VCaP (cell line): ENCODE results near the gene ZNF688.
"Not testable (repeated sequence)": the region's sequence is repeated elsewhere in the genome, so short reads cannot be mapped to it uniquely, and the experiment has no call there.

Experiments used
- H3K27ac ChIP-seq: fragments of 450-650 bp; 2 replicates; pipeline ENCODE4 v1.5.1; 2017
- TF ChIP-seq, protein P1 (sequence below): fragments of 450-650 bp; conservative IDR thresholded peaks from 2 replicates; pipeline ENCODE4 v1.5.1; 2017; ENCODE audit warnings: mild to moderate bottlenecking, moderate library complexity

The ZNF688 gene

DNA sequence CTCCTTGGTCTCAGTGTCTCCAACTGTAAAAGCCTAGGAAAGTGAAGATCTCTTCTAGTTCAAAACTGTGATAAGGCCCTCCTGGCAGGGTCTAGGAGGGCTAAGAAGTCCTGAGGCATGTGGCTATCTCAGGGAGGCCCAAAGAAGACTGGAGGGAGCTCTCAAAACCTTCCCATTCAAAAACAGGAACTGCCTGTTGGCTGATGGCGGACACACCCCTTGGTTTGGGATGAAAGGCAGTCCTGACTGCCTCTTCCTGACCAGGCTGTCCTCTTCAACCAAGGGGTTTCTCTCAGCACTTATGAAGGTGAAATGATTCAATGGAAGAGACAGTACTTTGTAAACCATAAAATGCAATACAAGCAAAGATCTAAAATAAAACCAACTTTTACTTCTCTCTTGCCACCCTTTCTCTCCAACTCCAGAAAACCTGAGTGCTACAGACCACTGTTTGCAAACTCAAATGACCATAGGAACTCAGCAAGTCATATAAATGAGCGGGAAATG is 18.1 kb downstream of the ZNF688 start:
- TF ChIP-seq, protein P1, sequence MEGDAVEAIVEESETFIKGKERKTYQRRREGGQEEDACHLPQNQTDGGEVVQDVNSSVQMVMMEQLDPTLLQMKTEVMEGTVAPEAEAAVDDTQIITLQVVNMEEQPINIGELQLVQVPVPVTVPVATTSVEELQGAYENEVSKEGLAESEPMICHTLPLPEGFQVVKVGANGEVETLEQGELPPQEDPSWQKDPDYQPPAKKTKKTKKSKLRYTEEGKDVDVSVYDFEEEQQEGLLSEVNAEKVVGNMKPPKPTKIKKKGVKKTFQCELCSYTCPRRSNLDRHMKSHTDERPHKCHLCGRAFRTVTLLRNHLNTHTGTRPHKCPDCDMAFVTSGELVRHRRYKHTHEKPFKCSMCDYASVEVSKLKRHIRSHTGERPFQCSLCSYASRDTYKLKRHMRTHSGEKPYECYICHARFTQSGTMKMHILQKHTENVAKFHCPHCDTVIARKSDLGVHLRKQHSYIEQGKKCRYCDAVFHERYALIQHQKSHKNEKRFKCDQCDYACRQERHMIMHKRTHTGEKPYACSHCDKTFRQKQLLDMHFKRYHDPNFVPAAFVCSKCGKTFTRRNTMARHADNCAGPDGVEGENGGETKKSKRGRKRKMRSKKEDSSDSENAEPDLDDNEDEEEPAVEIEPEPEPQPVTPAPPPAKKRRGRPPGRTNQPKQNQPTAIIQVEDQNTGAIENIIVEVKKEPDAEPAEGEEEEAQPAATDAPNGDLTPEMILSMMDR: no peak
- H3K27ac ChIP-seq: no peak overlapping the region

DNA sequence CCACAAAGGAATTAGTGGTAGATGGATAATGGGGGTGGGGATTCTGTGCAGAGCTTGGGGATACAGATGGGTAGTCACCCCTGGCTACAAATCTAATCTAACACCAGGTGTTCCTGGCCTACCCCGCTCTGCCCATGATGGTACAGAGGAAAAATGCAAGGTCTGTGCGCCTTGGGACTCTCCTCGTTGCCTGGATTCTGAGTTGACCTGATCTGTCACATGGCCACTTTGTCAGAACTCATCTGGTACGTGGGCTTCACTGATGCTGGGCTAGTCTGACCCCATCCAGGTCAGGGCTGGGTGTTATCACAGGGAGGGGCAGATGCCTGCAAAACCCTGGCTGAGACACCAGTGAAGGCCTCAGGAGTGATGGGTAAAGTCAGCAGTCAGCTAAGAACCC is 18.6 kb downstream of the ZNF688 start:
- H3K27ac ChIP-seq: no peak overlapping the region
- TF ChIP-seq, protein P1: no peak

DNA sequence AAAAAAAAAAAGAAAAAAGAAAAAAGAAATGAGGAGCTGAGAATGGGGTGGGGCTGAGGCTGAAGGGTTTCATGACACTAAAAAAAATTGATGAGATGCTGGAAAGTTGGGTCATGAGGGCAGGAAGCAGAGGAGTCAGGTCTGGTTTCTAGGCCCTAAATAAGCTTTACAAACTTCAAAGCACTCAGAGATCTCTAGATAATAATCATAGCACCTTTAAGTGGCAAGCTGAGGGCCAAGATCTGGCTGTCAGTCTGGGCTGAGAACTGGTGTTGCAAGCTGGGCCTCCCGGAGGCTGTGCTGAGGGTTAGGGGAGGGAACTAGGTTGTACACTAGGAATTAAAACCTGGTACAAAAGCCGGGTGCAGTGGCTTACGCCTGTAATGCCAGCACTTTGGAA is 19.7 kb downstream of the ZNF688 start:
- TF ChIP-seq, protein P1: no peak
- no peak overlapping the region for H3K27ac ChIP-seq

DNA sequence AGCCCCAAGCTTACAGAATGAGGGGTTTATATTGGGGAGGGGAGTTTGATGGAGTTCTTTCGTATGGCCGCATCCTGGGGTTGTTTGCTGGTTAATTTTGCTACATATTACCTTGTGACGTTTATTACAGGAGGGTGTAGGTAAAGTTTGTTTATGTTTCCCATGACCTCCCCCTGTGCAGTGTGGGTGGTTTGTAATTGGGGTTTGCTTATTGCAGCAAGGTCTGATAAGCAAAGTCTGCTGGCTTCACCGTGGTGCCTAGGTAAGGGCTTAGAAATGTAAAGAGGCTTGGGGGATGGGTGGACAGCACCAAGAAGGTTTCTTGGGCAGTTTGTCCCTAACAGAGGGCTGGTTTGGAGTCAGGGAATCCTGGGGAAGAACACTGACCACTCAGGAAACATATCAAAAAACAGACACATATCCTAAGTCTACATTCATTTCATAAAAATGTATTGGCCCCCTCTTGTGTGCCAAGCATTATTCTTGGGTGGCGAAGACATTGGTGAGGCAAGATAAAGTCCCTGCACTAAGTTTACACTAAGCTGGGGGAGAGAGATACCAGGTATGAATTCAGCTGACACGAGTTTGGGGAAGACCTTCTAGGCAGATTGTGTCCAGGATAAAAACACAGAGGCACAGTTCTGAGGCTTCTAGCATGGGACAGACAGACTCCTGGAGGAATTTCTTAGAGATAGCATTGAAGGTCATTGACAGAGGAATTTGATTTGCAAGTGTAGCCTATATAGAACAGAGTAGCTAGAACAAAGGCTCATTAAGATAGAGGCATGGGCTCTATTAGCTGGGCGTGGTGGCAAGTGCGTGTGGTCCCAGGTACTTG is 22.9 kb downstream of the ZNF688 start:
- no peak overlapping the region for H3K27ac ChIP-seq
- TF ChIP-seq, protein P1: no peak

DNA sequence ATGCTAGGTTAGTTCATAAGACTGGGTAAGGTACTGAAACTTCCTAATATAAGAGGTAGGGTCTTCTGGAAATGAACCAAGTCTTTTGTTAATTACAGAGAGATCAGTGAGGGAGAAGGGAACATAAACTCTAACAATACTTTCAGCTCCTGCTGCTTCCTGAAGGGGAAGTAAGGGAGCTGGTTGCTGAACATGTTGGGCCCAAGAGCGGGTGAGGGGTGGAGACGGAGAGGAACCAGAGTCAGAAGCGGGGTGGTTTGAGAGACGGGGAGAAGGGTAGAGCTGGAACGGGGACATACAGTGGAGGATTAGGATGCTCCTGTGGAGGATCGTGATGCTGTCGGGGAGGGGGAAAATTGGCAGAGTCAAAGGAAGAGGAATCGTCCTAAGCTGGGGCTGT is 25.4 kb downstream of the ZNF688 start:
- no peak overlapping the region for H3K27ac ChIP-seq
- TF ChIP-seq, protein P1: no peak

DNA sequence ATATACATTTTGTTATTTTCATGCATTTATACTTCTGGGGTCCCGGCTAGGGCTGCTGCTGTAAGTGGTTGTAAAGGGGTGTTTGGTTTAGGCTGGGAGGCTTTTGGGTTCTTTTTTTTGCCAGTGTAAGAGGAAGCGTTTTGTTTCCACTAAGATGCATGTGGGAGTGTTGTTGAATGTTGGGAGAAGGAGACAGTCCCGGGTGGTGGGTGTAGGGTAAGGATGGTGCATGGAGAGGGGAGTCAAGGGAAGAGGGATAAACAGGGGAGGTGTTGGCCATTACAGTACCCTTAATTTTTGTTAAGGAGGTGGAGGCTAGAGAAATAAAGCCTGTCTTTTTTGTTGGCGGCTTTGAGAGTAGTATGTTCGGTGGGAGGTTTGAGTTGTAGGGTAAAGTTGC is 28.4 kb downstream of the ZNF688 start:
- TF ChIP-seq, protein P1: no peak
- H3K27ac ChIP-seq: no peak overlapping the region

DNA sequence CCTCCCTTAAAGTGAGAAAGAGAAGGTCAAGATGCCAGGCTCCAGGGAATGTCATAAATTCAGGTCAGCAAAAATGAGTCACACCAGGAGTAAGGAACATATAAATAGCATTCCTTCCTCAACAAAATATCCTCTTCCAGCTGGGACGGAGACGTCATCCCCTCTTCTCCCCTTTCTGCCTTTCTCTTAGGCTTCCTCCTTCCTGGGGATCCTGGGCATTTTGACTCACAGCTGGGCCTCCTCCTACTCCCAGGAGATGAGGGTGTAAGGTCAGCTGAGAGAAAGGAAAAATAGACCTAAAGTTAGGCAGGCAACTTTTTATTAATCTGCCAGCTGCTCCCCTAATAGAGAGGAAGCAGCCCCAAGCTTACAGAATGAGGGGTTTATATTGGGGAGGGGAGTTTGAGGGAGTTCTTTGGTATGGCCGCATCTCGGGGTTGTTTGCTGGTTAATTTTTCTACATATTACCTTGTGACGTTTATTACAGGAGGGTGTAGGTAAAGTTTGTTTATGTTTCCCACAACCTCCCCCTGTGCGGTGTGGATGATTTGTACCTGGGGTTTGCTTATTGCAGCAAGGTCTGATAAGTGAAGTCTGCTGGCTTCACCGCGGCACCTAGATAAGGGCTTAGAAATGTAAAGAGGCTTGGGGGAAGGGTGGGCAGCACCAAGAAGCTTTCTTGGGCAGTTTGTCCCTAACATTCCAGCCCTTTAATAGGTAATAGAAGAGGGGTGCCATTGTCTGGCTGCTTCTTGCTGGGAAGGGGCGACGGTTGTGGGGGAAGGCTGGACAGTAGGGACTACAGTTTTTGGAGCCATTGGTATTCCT is 29.8 kb downstream of the ZNF688 start:
- TF ChIP-seq, protein P1: no peak
- H3K27ac ChIP-seq: no peak overlapping the region

DNA sequence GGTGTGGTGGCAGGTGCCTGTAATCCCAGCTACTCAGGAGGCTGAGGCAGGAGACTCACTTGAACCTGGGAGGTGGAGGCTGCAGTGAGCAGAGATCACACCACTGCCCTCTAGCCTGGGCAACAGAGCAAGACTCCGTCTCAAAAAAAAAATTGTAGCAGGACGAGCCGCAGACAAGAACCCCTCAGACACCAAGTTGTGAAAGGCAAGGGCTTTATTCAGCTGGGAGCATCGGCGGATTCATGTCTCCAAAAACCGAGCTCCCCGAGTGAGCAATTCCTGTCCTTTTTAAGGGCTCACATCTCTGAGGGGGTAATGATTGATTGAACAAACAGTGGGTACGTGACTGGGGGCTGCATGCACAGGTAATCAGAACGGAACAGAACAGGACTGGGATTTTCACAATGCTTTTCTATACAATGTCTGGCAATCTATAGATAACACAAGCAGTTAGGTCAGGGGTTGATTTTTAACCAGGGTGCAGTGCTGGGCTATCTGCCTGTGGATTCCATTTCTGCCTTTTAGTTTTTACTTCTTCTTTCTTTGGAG is 30.5 kb downstream of the ZNF688 start:
- H3K27ac ChIP-seq: not testable (repeated sequence)

DNA sequence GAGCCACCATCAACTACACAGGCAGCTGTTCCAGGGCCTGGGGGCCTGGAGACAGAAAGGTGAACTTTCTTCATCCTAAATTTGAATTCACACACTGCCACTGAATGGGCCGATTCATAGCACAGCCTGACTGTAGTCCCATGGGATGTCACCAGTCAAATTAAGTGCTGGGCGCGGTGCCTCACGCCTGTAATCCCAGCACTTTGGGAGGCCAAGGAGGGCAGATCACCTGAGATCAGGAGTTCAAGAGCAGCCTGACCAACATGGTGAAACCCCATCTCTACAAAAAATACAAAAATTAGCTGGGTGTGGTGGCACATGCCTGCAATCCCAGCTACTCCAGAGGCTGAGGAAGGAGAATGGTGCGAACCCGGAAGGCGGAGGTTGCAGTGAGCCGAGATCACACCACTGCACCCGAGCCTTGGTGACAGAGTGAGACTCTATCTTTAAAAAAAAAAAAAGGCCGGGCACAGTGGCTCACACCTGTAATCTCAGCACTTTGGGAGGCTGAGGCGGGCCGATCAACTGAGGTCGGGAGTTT is 31.5 kb downstream of the ZNF688 start:
- not testable (repeated sequence) for H3K27ac ChIP-seq
